ENCODE measurements around the gene EPB42. TPM values are rescaled to one million over a fixed set of nuclear protein-coding genes. Genes with fewer than 3 reads are reported as not detected.

The EPB42 gene
- total RNA-seq, 4 donors from 2014 or later: 0.12 to 0.40 TPM; not detected in 2

DNA sequence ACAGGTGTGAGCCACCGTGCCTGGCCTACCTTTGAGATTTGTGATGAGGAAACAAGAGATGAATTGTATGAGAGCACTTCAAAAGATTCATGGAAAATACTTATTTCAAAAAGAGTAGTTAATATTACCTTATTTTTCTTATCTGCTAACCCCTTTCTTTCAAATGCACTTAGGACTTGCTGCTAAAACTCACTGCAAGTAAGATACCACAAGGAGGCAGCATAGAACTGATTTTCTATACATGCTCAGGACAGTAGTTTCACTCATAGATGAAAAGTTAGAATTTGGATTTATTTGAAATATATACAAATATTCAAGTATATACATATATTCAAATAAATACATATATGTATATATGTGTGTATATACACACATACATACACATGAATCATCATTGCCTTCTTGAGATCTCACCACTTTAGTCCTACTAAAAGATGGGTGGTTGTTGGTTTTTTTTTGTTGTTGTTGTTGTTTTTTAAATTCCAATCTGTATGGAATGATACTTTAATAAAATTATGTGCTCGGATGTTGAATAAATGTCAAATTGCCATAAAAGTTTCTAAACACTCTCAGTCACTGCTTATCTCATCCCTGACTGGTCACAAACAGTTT, 33.2 kb downstream of the EPB42 start:
- peaks cover 0 to 50% (median 12%) of the 10 kb centered on the region in 3 donors for H3K4me1 ChIP-seq

DNA sequence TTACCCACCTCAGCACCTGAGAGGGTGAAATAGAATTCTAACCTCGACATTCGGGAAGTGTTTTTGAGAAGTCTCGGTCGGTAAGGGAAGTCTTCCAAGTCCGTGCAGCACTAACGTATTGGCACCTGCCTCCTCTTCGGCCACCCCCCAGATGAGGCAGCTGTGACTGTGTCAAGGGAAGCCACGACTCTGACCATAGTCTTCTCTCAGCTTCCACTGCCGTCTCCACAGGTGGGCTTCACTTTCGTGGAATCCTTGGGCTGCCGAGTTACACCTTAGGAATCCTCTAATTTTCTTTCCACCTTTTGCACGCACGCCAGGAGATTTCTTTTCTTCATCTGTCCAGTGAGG, 34.8 kb downstream of the EPB42 start:
- no peaks in the 10 kb centered on the region for H3K27me3 ChIP-seq
- H3K36me3 ChIP-seq: peaks cover 4 to 35% of the 10 kb centered on the region in 2 donors
- H3K4me1 ChIP-seq: peaks cover 0 to 66% (median 12%) of the 10 kb centered on the region in 3 donors
- no peaks in the 10 kb centered on the region for H3K9me3 ChIP-seq
- TF ChIP-seq POLR2A (IDR thresholded peaks at IDR 0.05) (no peak), POLR2AphosphoS5 (IDR thresholded peaks at IDR 0.05) (no peak), EP300 (IDR thresholded peaks at IDR 0.05) (no peak)
- TF ChIP-seq, protein P1, sequence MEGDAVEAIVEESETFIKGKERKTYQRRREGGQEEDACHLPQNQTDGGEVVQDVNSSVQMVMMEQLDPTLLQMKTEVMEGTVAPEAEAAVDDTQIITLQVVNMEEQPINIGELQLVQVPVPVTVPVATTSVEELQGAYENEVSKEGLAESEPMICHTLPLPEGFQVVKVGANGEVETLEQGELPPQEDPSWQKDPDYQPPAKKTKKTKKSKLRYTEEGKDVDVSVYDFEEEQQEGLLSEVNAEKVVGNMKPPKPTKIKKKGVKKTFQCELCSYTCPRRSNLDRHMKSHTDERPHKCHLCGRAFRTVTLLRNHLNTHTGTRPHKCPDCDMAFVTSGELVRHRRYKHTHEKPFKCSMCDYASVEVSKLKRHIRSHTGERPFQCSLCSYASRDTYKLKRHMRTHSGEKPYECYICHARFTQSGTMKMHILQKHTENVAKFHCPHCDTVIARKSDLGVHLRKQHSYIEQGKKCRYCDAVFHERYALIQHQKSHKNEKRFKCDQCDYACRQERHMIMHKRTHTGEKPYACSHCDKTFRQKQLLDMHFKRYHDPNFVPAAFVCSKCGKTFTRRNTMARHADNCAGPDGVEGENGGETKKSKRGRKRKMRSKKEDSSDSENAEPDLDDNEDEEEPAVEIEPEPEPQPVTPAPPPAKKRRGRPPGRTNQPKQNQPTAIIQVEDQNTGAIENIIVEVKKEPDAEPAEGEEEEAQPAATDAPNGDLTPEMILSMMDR (IDR thresholded peaks at IDR 0.05): no peak
- 0 to 3% methylated on average over 4 to 6 of the region's 13 CpGs for WGBS, 2 donors (ENCODE audit: low coverage in 1 of 2)
- ATAC-seq: no peak
- H3K4me3 ChIP-seq: peak overlapping the region; percentile 67 to 90
- peak overlapping the region; percentile 81 to 94 (median 93) for H3K27ac ChIP-seq

More for the DNA sequence above, 33.2 kb downstream of the EPB42 start:
- H3K27me3 ChIP-seq: no peaks in the 10 kb centered on the region
- peaks cover 13 to 42% of the 10 kb centered on the region in 2 donors for H3K36me3 ChIP-seq
- no peaks in the 10 kb centered on the region for H3K9me3 ChIP-seq
- TF ChIP-seq EP300 (IDR thresholded peaks at IDR 0.05): no peak
- TF ChIP-seq, protein P1 (IDR thresholded peaks at IDR 0.05): peak; percentile 41 to 60 (median 56)
- WGBS, 2 donors (ENCODE audit: low coverage in 1 of 2): 57 to 80% methylated on average over 1 to 2 of the region's 2 CpGs
- no peak overlapping the region for H3K4me3 ChIP-seq
- no peak for ATAC-seq
- no peak overlapping the region for H3K27ac ChIP-seq

DNA sequence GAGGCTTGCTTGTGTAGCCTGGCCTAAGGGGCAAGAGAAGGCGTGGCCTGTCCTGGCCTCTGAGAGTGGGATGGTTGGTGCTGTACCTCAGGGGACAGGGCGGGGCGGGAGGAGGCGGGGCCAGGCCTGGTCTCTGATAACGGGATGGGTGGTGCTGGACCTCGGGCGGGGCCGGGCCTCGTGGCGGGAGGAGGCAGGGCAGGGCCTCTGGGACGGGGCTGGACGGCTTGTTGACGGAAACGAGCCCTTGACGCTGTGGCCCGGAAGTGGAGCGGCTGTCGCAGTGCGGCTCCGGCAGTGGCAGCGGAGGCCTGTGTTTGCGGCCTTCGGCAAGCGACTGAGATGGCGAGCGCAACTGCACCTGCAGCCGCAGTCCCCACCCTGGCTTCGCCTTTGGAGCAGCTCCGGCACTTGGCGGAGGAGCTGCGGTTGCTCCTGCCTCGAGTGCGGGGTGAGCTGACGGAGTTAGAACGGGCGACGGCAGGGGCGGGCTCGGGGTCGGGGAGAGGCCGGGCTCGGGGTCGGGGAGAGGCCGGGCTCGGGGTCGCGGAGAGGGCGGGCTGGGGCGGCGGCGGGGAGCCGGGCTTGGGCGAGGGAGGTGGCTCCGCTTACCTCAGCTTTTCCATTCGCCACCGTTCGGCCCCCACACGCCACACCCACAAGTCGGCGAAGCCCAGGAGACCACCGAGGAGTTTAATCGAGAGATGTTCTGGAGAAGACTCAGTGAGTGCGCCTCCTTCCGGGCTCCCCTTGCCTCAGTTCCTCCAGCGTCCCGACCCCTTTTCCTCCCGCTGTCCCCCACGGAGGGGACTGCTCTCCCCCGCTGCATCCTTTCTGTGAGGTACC, 35.4 kb downstream of the EPB42 start, which contains the start of gene CCNDBP1:
Gene CCNDBP1 (plus strand): TSS at position 247 of the 846 bp plus-strand sequence. CDS start 96 bp downstream, at position 343.
- Histone ChIP-seq H3K9me3 (no peaks in the 10 kb centered on the region), H3K27ac (peak within 1 kb of the TSS; percentile 81 to 94 (median 93)), H3K27me3 (no peaks in the 10 kb centered on the region), H3K4me3 (peak within 1 kb of the TSS; percentile 67 to 90), H3K36me3 (peaks cover 0 to 30% of the 10 kb centered on the region in 2 donors), H3K4me1 (peaks cover 0 to 67% (median 12%) of the 10 kb centered on the region in 3 donors)
- peak; percentile 90 for TF ChIP-seq POLR2AphosphoS5 (IDR thresholded peaks at IDR 0.05)
- TF ChIP-seq EP300 (IDR thresholded peaks at IDR 0.05): no peak
- peak; percentile 77 to 85 for TF ChIP-seq POLR2A (IDR thresholded peaks at IDR 0.05)
- TF ChIP-seq, protein P1 (IDR thresholded peaks at IDR 0.05): peak in 3 of 4 experiments; percentile 18 to 57 (median 34)
- peak; percentile 96 for ATAC-seq
- WGBS, 2 donors (ENCODE audit: low coverage in 1 of 2): 3% methylated on average over 7 of the region's 69 CpGs; no CpG with 5 or more reads in 1 of the 2 donors

DNA sequence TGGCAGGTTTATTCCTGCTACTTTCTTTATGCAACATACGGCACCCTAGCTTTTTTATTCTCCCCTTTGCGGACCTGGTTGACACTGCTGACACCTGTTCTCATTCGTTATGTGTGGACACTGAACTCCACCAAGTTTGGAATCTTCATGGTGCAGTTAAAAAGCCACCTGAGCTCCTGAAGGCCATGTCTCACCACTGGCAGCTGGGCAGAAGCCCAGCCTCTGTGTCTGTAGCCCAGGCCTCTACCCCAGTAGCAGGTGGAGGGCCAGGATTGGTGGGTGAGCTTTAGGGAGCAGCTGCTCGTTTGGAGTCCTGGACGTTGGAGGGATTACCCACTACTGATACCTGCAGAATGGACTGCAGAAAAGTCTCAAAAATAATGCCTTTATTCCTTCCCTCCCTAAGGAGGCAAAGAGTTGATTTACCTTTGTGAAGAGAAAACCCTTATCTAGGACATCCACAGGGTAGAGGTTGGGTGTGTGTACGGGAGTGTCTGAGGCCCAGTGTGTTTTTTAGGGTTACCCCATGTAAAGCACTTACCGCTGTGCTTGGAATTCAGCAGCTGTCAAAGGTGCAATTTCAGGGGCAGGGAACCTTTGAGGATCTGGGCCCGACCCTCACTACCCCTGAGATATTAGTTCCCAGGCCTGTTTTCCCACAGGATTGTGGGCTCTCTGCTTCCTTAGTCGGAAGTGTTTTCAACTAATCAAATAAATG, 36.3 kb downstream of the EPB42 start:
- 65 to 81% methylated on average over 4 to 7 of the region's 9 CpGs for WGBS, 2 donors (ENCODE audit: low coverage in 1 of 2)
- Histone ChIP-seq H3K4me3 (peak overlapping the region in 1 of 2 donors; percentile 90), H3K9me3 (no peaks in the 10 kb centered on the region), H3K4me1 (peaks cover 0 to 59% (median 12%) of the 10 kb centered on the region in 3 donors), H3K27me3 (no peaks in the 10 kb centered on the region), H3K36me3 (peaks cover 0 to 30% of the 10 kb centered on the region in 2 donors), H3K27ac (peak overlapping the region in 3 of 4 donors; percentile 92 to 94 (median 94))
- TF ChIP-seq, protein P1 (IDR thresholded peaks at IDR 0.05): no peak
- no peak for TF ChIP-seq EP300 (IDR thresholded peaks at IDR 0.05)
- TF ChIP-seq POLR2AphosphoS5 (IDR thresholded peaks at IDR 0.05): no peak
- no peak for TF ChIP-seq POLR2A (IDR thresholded peaks at IDR 0.05)
- peak; percentile 2 for ATAC-seq

Measured in gastroesophageal sphincter (tissue), 4 donors.